HG02759 (cell line): ENCODE results near the gene NPL.

Source experiments
- ATAC-seq: cut with Tn5 transposase; IDR thresholded peaks from one replicate; pipeline ENCODE4 v1.9.1; 2021; ENCODE audit warnings: mild to moderate bottlenecking, moderate library complexity; ENCODE audit not compliant: unreplicated experiment

Gene NPL

DNA sequence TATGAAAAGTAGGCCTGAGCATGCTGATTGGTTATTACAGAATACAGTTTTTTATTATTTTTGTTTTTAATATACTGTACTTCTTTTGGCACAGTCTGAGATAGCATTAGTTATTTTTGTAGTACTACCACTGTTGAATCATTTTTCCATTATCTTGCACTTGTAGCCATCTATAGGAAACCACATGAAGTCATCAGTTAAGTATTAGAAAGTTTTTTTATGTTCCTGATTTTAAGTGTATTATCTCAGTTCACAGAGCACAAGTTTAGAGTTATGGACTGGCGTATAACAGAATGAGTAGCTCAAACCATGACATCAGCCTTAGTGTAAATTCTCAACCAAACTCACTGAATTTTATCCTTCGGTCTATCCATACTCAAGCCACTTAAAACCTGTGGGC, 72.4 kb downstream of the NPL start:
- ATAC-seq, result no peak

DNA sequence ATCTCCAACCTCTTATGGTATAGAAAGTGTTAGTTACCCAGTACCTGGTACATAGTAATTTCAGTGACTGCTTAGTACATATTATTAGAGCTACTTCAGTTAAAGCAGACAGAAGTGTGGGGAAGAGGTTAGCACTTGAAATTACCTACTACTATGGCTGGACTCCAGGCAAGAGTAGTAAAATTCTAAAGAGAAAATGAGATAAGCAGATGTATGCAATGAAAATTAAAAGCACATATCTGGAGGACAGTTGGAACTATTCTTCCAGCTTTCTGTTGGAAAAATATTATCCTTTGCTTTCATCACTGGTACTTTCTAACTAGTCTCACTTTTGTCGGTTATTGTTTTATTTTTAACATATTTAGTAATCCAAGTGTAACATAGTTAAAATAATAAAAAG, 73.3 kb downstream of the NPL start:
- ATAC-seq, result no peak

GRCh38 chr1:182863940-182864339, 74.4 kb downstream of the NPL start:
- ATAC-seq, result no peak

DNA sequence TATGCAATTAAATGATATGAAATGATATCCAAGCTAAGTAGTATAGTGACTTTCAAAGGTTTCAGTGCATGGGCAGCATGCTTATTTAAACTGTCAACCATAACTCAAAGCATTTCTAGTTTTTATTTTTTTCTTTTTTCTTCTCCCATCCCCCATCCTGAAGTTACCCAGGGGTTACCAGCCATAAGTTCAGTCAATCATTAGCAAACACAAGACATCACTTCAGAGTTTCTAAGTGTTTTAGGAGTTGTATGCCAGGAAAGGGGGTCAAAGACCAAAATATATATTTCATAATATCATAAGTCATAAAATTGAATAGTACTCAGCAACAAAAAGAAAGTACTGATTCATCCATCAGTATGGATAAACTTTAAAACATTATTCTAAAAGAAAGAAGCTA, 78.3 kb downstream of the NPL start:
- ATAC-seq, result no peak

GRCh38 chr1:182869241-182869666, 79.7 kb downstream of the NPL start:
- no peak for ATAC-seq

DNA sequence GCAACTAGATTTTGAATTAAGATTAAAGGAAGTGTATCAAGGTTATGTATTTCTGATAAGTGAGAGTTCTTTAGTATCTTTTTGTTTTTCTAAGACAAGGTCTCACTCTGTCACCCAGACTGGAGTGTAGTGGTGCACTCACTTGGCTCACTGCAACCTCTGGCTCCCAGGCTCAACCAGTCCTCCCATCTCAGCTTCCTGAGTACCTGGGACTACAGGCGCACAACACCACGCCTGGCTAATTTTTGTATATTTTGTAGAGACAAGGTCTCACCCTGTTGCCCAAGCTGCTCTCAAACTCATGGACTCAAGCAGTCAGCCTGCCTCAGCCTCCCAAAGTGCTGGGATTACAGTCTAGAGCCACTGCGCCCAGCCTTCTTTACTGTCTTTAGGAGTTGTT, 83.3 kb downstream of the NPL start:
- no peak for ATAC-seq

DNA sequence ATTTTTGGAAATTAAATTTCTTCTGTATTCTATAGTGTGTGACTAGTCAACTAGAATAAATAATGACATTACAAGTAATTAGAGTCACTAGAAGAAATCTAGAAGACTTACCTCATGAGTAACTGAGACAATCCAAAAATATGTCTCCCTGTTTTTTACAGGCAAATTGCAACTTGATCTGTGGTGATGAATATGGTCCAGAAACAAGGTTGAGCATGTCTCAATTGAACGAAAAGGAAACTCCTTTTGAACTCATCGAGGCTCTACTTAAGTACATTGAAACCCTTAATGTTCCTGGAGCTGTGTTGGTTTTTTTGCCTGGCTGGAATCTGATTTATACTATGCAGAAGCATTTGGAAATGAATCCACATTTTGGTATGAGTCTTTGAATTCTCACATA, 86.3 kb downstream of the NPL start:
- ATAC-seq, result no peak

DNA sequence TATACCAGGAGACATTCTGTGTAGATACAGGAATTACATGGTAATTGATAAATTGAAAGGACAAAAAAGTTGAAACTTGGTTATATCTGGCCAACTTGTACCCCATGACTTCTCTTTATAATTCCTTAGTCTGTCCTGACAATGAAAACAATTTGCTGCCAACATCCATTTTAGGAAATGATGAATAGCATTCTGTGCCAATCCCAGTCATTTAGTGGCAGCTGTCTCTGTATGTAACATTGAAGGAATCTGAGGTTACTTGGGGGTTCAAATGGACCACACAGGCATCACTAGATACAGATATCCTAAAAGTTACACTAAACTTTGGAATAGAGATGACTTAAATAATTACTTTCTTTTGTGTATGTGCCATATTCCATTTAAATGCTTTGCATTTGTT, 87.8 kb downstream of the NPL start:
- no peak for ATAC-seq

GRCh38 chr1:182877842-182878241, 88.3 kb downstream of the NPL start:
- no peak for ATAC-seq
